ENCODE data around the gene CDHR4. TPM values are rescaled to one million over a fixed set of nuclear protein-coding genes. Genes with fewer than 3 reads are reported as not detected.
"Not testable (repeated sequence)": the region's sequence is repeated elsewhere in the genome, so short reads cannot be mapped to it uniquely, and the experiment has no call there.

Gene CDHR4
- total RNA-seq, 1 donor from 2014 or later: 0.62 TPM

GRCh38 chr3:49781415-49782199, 18.1 kb downstream of the CDHR4 start:
- no peak for DNase-seq (ENCODE audit: low spot score)

GRCh38 chr3:49780975-49781365, 18.7 kb downstream of the CDHR4 start:
- DNase-seq (ENCODE audit: low spot score): not testable (repeated sequence)

- DNase-seq (ENCODE audit: low spot score): no peak
These were observed 19.3 kb downstream of the CDHR4 start for GRCh38 chr3:49780080-49780974.

- DNase-seq (ENCODE audit: low spot score): no peak
These were observed 20.2 kb downstream of the CDHR4 start for GRCh38 chr3:49779358-49780079.

- not testable (repeated sequence) for DNase-seq (ENCODE audit: low spot score)
These were observed 23.6 kb downstream of the CDHR4 start for GRCh38 chr3:49776101-49776500.

- no peak for DNase-seq (ENCODE audit: low spot score)
These were observed 24.1 kb downstream of the CDHR4 start for GRCh38 chr3:49775538-49775937.

GRCh38 chr3:49772703-49773102, 27.0 kb downstream of the CDHR4 start:
- no peak for DNase-seq (ENCODE audit: low spot score)

GRCh38 chr3:49771340-49771938, 28.2 kb downstream of the CDHR4 start:
- no peak for DNase-seq (ENCODE audit: low spot score)

- no peak for DNase-seq (ENCODE audit: low spot score)
These were observed 29.7 kb downstream of the CDHR4 start for GRCh38 chr3:49769926-49770325.

- DNase-seq (ENCODE audit: low spot score): no peak
These were observed 30.3 kb downstream of the CDHR4 start for GRCh38 chr3:49769286-49769915.

- DNase-seq (ENCODE audit: low spot score): no peak
These were observed 35.7 kb downstream of the CDHR4 start for GRCh38 chr3:49763981-49764380.

- DNase-seq (ENCODE audit: low spot score): no peak
These were observed 38.0 kb downstream of the CDHR4 start for GRCh38 chr3:49761661-49762060.

GRCh38 chr3:49759226-49759625, 40.4 kb downstream of the CDHR4 start:
- DNase-seq (ENCODE audit: low spot score): no peak

- no peak for DNase-seq (ENCODE audit: low spot score)
These were observed 42.5 kb downstream of the CDHR4 start for GRCh38 chr3:49757197-49757596.

GRCh38 chr3:49756036-49756435, 43.6 kb downstream of the CDHR4 start:
- DNase-seq (ENCODE audit: low spot score): no peak

- no peak for DNase-seq (ENCODE audit: low spot score)
These were observed 45.1 kb downstream of the CDHR4 start for GRCh38 chr3:49754536-49754935.

- DNase-seq (ENCODE audit: low spot score): no peak
These were observed 48.2 kb downstream of the CDHR4 start for GRCh38 chr3:49751501-49751900.

GRCh38 chr3:49750056-49750455, 49.6 kb downstream of the CDHR4 start:
- DNase-seq (ENCODE audit: low spot score): no peak

- not testable (repeated sequence) for DNase-seq (ENCODE audit: low spot score)
These were observed 50.8 kb downstream of the CDHR4 start for GRCh38 chr3:49748874-49749273.

GRCh38 chr3:49747792-49748480, 51.7 kb downstream of the CDHR4 start:
- no peak for DNase-seq (ENCODE audit: low spot score)

GRCh38 chr3:49745986-49746385, 53.7 kb downstream of the CDHR4 start:
- DNase-seq (ENCODE audit: low spot score): no peak

All from ureter (tissue), 1 donor.